Non-pigmented ciliary epithelial cell (primary cell): ENCODE data around the gene IMPG1.
A peak's percentile ranks its signal among the peaks of the same experiment; 100 is the strongest.
"Not testable (repeated sequence)": the region's sequence is repeated elsewhere in the genome, so short reads cannot be mapped to it uniquely, and the experiment has no call there.

Experiments used
- DNase-seq: peaks from one replicate; pipeline ENCODE4 v3.0.0-alpha.2; 2010; ENCODE audit warnings: low read depth

IMPG1 gene

DNA sequence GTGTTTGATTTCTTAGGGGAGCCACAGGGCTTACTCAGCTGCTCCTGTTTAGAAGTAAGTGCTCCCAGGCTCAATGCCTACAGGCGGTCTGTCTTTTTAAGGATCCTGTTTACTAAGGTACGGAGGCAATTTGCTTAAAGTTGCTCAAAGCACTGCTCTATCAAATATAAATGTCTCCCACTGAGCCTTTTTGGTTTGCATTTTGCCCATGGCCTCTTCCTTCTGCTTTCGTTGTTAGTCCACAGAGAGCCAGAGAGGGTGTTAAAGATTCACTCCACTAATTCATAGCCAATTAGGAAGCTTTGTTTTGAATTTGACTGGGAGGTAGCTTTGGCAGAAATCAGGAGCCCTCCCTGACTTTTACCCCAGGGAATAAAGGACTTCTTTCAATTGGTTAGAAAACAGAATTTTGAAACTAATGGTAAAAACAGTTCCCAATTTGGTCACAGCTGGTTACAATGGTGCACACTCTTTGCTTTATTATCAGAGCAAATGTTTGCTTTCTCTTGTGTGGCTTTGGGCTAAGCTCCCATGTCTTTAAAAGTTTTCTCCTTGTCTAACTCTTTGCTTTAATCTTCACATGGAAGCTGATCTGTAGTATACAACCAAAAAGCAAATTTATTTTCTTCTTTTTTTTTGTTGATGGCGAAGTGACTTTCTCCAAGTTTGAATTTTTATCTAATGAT, 126.2 kb downstream of the IMPG1 start:
- no peak for DNase-seq

GRCh38 chr6:75943381-75943780, 129.1 kb downstream of the IMPG1 start:
- no peak for DNase-seq

DNA sequence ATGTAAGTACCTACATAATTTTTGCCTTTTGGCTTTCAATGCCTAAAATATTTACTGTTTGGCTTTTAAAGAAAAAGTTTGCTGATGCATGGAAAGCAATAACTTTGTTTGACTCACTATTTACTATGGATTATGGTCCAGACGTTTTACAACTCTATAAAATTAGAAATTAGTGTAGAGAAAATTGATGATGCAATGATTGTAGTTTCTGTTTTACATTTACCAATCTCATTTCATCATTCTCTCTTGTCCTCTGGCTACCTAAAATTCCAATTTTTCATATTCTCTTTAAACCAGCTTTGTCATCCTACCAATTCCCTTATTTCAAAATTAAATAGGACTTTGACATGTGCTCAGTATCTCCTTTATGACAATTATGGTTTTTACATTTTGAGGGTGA, 131.0 kb downstream of the IMPG1 start:
- DNase-seq: no peak

- DNase-seq: no peak
These were observed 131.9 kb downstream of the IMPG1 start for GRCh38 chr6:75940564-75940963.

- DNase-seq: no peak
These were observed 134.6 kb downstream of the IMPG1 start for GRCh38 chr6:75937846-75938245.

DNA sequence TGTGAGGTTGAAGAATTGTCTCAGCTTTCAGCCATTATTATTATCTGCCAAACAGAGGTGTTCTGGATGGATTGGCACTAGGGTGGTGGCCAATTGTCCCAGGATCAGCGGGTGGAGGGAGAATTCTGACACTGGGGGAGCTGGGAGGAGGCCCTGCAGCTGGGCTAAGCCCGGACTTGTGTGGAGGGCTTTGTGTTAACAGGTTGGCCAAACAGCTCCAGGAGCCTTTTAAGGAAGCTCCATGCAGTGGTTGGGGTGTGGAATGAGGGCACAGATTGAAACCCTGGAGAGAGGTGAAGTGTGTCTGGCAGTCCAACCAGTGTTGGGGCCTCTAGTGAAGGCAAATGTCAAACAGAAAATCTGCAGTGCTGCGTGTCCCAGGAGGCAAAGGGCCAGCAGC, 135.8 kb downstream of the IMPG1 start:
- DNase-seq: no peak

- no peak for DNase-seq
These were observed 137.0 kb downstream of the IMPG1 start for GRCh38 chr6:75935473-75935793.

GRCh38 chr6:75934643-75935472, 137.6 kb downstream of the IMPG1 start:
- peak; percentile 58 for DNase-seq

DNA sequence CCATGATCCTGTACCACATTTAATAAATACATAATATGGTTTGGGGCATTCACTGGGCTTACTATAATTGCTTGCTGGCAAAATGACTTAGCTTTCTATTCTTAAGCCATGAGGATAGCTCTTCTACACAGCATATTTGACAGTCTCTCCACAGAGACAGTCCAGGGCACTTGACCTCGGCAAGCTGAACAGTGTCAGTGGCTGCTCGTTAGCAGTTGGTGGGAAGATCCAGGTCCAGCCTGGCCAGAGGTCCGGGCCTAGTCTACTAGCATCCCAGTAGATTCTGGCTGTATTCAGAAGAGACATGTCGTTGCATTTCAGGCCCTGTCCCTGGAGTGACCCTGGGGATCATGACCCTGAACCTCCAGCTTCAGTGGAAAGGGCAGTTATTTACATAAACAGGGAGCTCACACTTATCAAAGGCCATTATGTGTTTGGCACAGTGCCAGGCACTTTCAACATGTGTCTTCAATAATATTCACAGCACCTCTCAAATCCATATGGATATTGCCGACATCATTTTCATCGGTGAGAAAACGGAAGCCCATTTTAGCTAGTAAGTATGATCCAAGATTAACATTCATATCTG, 139.0 kb downstream of the IMPG1 start:
- no peak for DNase-seq

DNA sequence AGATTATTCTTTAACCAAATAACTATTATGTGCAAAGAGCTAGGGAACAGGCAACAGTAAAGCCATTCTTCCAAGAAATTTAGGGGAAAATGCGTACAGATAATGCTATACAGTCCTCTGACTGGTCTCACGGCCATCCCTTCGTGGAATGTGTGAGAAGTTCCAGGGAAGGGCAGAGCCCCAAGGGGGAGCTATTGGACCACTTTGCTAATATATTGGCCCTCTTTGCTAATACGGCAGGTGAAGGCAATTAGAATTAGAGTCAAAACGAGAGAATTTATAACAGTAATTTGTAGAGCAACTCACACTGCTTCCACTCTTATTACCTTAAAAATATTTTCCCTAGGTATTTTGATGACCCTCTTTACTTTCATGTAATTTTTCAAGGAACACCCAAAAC, 140.4 kb downstream of the IMPG1 start:
- no peak for DNase-seq

DNA sequence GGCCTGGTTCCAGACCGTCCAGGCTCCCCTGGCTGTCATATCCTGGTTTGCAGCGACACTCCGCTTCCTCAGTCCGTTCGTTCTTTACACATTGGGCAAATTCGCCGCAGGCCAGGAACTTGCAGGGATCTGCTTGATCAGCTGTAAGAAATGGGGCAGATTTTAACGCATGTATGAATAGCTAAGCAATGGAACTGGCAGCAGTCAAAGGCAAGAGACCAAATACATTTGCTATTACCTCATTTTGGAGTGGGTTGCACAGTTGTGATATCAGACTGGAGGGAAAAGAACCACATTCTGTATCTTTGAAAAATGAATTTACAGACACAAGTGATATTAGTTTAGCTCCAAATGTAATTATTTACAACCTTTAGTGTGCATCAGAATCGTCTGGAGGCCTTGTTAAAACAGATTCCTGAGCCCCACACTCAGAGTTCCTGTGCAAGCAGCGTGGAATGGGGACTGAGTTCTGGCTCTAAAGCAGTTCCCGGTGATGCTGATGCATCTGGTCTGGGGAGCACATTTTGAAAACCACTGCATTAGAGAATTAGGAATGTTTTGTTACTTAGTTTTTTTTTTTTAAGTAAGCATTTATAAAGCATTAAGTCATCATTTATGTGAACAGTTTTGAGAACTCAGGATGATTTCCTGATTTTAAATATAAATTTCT, 141.3 kb downstream of the IMPG1 start:
- DNase-seq: no peak

DNA sequence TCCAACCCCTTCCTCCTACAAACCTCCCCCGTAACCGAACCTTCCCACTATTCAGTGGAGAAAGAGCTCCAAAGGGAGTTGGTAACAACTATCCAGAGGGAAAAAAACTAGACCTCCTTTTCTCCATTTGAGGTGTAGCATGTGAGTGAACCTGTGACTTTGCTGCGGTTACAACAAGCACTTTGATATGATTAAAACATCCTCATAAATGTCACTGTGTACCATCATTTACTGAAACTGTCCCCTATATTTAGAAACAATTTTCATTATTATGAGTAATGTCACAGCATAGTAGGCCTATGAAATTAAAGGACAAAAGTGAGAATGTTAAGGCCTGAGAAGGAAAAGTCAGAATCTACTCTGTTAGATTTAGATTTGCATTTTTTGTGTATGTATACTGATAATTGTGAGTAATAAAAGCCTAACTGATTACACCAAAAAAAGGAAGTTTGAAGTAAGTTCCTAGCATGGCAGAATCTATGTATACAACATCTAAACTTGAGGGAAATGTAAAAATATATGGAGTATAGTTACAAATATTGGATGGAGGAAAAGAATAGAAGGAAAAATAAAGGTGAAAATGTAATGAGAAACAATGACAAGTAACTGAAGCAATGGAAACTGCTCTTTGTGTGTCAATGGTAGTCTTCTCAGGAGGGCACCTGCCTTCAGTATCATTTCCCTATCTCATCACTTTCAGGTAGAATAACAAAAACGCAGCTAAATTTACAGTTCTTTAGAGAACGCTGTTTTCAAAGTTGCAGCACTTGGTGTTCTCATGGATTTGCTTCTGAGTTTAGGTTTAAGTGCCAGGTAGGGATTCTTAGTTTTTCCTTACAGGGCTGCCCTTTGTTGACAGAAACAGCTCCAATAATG, 145.9 kb downstream of the IMPG1 start:
- no peak for DNase-seq

- no peak for DNase-seq
These were observed 150.2 kb downstream of the IMPG1 start for GRCh38 chr6:75922226-75922625.

DNA sequence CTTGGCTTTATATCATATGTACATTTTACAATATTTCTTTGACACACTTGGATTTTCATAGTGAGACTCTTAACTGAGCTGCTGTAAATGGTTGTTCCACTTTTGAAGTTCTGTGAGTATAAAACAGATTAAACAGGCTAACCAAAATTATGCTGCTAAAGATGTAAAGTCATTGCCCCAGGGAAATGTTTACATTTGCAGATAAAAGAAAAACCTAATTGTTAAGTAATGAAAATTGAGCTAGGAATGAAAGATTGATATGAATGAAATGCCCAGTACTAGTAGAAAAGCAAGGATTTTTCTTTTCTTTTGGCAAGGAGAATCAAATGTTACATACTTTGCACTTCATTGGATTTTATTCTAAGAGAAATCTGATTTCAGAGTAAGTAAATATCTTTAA, 159.4 kb downstream of the IMPG1 start:
- DNase-seq: no peak

DNA sequence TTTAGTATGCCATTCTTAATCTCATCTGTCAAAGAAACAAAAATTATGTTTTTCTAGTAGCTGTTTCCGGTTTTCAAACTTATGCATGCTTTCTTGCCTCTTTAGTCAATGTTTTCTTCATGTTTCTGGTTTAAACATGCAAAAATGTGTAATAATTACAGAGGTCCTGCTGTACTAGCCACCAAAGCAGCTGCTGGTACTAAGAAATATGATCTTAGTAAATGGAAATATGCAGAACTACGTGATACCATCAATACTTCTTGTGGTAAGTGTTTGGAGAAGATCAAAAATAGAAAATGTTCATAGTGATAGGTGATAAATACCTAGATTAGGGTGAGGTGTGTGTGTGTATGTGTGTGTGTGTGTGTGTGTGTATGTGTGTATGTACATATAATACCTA, 165.0 kb downstream of the IMPG1 start:
- no peak for DNase-seq

GRCh38 chr6:75906871-75907270, 165.6 kb downstream of the IMPG1 start:
- DNase-seq: no peak

GRCh38 chr6:75905129-75905528, 167.3 kb downstream of the IMPG1 start:
- not testable (repeated sequence) for DNase-seq

GRCh38 chr6:75900216-75900615, 172.2 kb downstream of the IMPG1 start:
- DNase-seq: not testable (repeated sequence)

GRCh38 chr6:75896526-75896925, 175.9 kb downstream of the IMPG1 start:
- DNase-seq: no peak

DNA sequence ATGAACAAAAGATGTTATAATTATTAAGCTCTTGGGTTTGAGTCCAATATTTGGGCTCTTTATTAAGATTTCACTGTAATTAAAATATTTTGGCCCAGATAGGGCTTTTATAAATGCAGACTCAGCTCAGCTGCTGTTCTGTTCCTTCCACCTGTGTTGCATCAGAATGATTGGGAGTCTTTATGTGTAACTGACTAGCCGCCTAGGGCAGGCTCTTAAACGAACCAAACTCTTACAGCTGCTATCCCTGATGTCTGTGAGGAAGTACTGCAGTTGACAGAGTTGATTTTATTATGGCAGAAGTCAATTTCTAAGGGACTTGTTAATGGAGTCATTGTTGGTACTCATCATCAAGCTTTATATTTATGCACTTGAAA, 178.7 kb downstream of the IMPG1 start:
- DNase-seq: no peak

GRCh38 chr6:75893058-75893775, 179.2 kb downstream of the IMPG1 start:
- peak; percentile 45 for DNase-seq
